IMR-90 (cell line): Measurements from ENCODE around the gene COL6A3. TPM values are rescaled to one million over a fixed set of nuclear protein-coding genes. Genes with fewer than 3 reads are reported as not detected.
A peak's percentile ranks its signal among the peaks of the same experiment; 100 is the strongest.

Source experiments
- ATAC-seq: fragments of 200-7000 bp; cut with Tn5 transposase; 2 replicates; pipeline ENCODE4 v1.9.1; 2020; ENCODE audit warnings: low read depth, mild to moderate bottlenecking, moderate library complexity
- BruUV-seq: library from RNA; stranded (reverse); fragments of 400-500 nt; replicated peaks from 2 replicates; lab custom pipeline; 2021; lab: Mats Ljungman, UMichigan
- CTCF ChIA-PET: fragments of 300-600 bp; formaldehyde crosslinking; extraction: SDS; loops from one replicate; lab custom pipeline; 2021; ENCODE audit warnings: antibody characterized with exemption; lab: Yijun Ruan, JAX
- POLR2A ChIA-PET: fragments of 300-600 bp; sonication (Branson Sonifier 250); formaldehyde crosslinking; loops from one replicate; lab custom pipeline; 2022; ENCODE audit warnings: antibody characterized with exemption; ENCODE audit not compliant: unreplicated experiment; lab: Charles Lee
- DNase-seq: peaks from one replicate; pipeline ENCODE4 v3.0.0; 2013
- H2AFZ ChIP-seq: replicated peaks from 2 replicates; pipeline ENCODE3; 2013; ENCODE audit warnings: low read length, mild to moderate bottlenecking; ENCODE audit not compliant: poor library complexity
- H2AK5ac ChIP-seq: 2 replicates; pipeline ENCODE4 v1.6.1; 2013; ENCODE audit warnings: low read depth, low read length, inconsistent platforms
- H2AK9ac ChIP-seq: replicated peaks from 2 replicates; pipeline ENCODE3; 2013; ENCODE audit warnings: mild to moderate bottlenecking, low read depth, low read length, moderate library complexity; ENCODE audit not compliant: poor library complexity
- H2BK120ac ChIP-seq: 2 replicates; pipeline ENCODE4 v1.6.1; 2013; ENCODE audit warnings: low read depth, low read length, inconsistent platforms
- H2BK15ac ChIP-seq: 3 replicates; pipeline ENCODE4 v1.6.1; 2013; ENCODE audit warnings: low read depth, low read length, inconsistent platforms
- H2BK20ac ChIP-seq: 2 replicates; pipeline ENCODE4 v1.6.1; 2013; ENCODE audit warnings: low read depth, mild to moderate bottlenecking, inconsistent platforms, low read length, moderate library complexity
- H2BK5ac ChIP-seq: 2 replicates; pipeline ENCODE4 v1.6.1; 2013; ENCODE audit warnings: mild to moderate bottlenecking, low read depth, low read length, inconsistent platforms; ENCODE audit not compliant: poor library complexity, severe bottlenecking
- H3K14ac ChIP-seq: replicated peaks from 2 replicates; pipeline ENCODE4 v1.6.1; 2013; ENCODE audit warnings: low read depth, low read length, inconsistent platforms
- H3K18ac ChIP-seq: 2 replicates; pipeline ENCODE4 v1.6.1; 2013; ENCODE audit warnings: low read depth, low read length, control low read depth
- H3K23ac ChIP-seq: 2 replicates; pipeline ENCODE4 v1.6.1; 2013; ENCODE audit warnings: low read depth, low read length, inconsistent platforms
- H3K27ac ChIP-seq: 2 replicates; pipeline ENCODE4 v1.5.1; 2013; ENCODE audit warnings: mild to moderate bottlenecking, control low read depth, low read length; ENCODE audit not compliant: insufficient read depth
- H3K27me3 ChIP-seq: 2 replicates; pipeline ENCODE4 v1.6.1; 2013; ENCODE audit warnings: low read length; ENCODE audit not compliant: control insufficient read depth, insufficient read depth
- H3K36me3 ChIP-seq: 2 replicates; pipeline ENCODE4 v1.6.1; 2013; ENCODE audit warnings: low read length, mixed read lengths; ENCODE audit not compliant: control insufficient read depth, insufficient read depth
- H3K4ac ChIP-seq: 2 replicates; pipeline ENCODE4 v1.6.1; 2013; ENCODE audit warnings: low read depth, low read length, inconsistent platforms
- H3K4me1 ChIP-seq: 2 replicates; pipeline ENCODE4 v1.6.1; 2013; ENCODE audit warnings: low read length, mixed read lengths; ENCODE audit not compliant: control insufficient read depth, insufficient read depth
- H3K4me2 ChIP-seq: 2 replicates; pipeline ENCODE4 v1.6.1; 2013; ENCODE audit warnings: low read depth, mild to moderate bottlenecking, control low read depth, low read length, moderate library complexity
- H3K4me3 ChIP-seq: 2 replicates; pipeline ENCODE4 v1.5.1; 2013; ENCODE audit warnings: low read depth, mild to moderate bottlenecking, control low read depth, low read length, moderate library complexity; ENCODE audit not compliant: insufficient read depth
- H3K56ac ChIP-seq: 2 replicates; pipeline ENCODE4 v1.6.1; 2013; ENCODE audit warnings: low read length, inconsistent platforms; ENCODE audit not compliant: insufficient read depth; ENCODE audit errors: extremely low read depth
- H3K79me1 ChIP-seq, 2 experiments: 2 replicates each; pipeline ENCODE4 v1.6.1; 2013; ENCODE audit warnings: low read length in 2 of 2, inconsistent platforms in 1 of 2, low read depth in 1 of 2
- H3K9ac ChIP-seq: 2 replicates; pipeline ENCODE4 v1.6.1; 2013; ENCODE audit warnings: low read depth, low read length, control low read depth
- H3K9me1 ChIP-seq: 2 replicates; pipeline ENCODE4 v1.6.1; 2013; ENCODE audit warnings: low read length, inconsistent platforms; ENCODE audit not compliant: insufficient read depth
- H3K9me3 ChIP-seq: 2 replicates; pipeline ENCODE4 v1.6.1; 2013; ENCODE audit warnings: low read length; ENCODE audit not compliant: control insufficient read depth, insufficient read depth
- H4K20me1 ChIP-seq: 2 replicates; pipeline ENCODE4 v1.6.1; 2013; ENCODE audit warnings: low read length, inconsistent platforms; ENCODE audit not compliant: insufficient read depth
- H4K5ac ChIP-seq: 2 replicates; pipeline ENCODE4 v1.6.1; 2013; ENCODE audit warnings: mild to moderate bottlenecking, low read depth, low read length, control low read depth
- H4K8ac ChIP-seq, 2 experiments: 2 replicates each; pipeline ENCODE4 v1.6.1; 2013; ENCODE audit warnings: low read depth in 2 of 2, low read length in 2 of 2, control low read depth in 1 of 2, inconsistent platforms in 1 of 2
- H4K91ac ChIP-seq: 2 replicates; pipeline ENCODE4 v1.6.1; 2013; ENCODE audit warnings: low read depth, low read length, inconsistent platforms; ENCODE audit not compliant: insufficient read depth
- CTCF ChIP-seq: conservative IDR thresholded peaks from 2 replicates; pipeline ENCODE4 v1.5.1; 2012; ENCODE audit warnings: mild to moderate bottlenecking, low read depth, low read length, improper control_type of control experiment
- WGBS, 2 experiments: methylation state at CpG; one replicate each; pipeline versions ENCODE4 v1.1.5 to v1.1.7; 2013; ENCODE audit warnings: missing lambda C conversion rate in 2 of 2; ENCODE audit not compliant: insufficient read length in 1 of 2; ENCODE audit errors: extremely low coverage in 2 of 2; 5-methylcytosine and 5-hydroxymethylcytosine counted together
- dilution Hi-C: fragments of 300-500 bp; cut with HindIII; formaldehyde crosslinking; loops from one replicate; pipeline ENCODE4 v1.14.3; 2018; ENCODE audit warnings: low sequenced_read_pairs; ENCODE audit not compliant: unreplicated experiment
- in situ Hi-C: fragments of 300-500 bp; cut with MboI; formaldehyde crosslinking; loops from 3 replicates; pipeline ENCODE4 v1.14.3; 2019; ENCODE audit warnings: low sequenced_read_pairs, inconsistent platforms, mixed read lengths
- intact Hi-C: fragments of 100-400 bp; cut with micrococcal nuclease; formaldehyde crosslinking; loops from 2 replicates; pipeline ENCODE4 v1.10.0; 2022
- polyA plus RNA-seq, 3 experiments: library from polyadenylated mRNA; depleted of rRNA; stranded (reverse); fragments of >200 nt; gene quantifications; 2 replicates each; pipeline ENCODE4 v1.2.3, GENCODE V29; 2012; ENCODE audit warnings: low replicate concordance in 1 of 3
- total RNA-seq: library from RNA; depleted of rRNA; stranded (reverse); fragments of >200 nt; gene quantifications from 2 replicates; pipeline ENCODE4 v1.2.3, GENCODE V29; 2012

The COL6A3 gene
- total and polyA plus RNA-seq, 2 of the 4 experiments (the other 2 are of a cell fraction), result 964 to 1,855 TPM

GRCh38 chr2:237361194-237362004, 52.6 kb downstream of the COL6A3 start:
- Histone ChIP-seq H2BK20ac (no peak overlapping the region), H3K56ac (no peak overlapping the region), H2BK120ac (peak overlapping the region; percentile 38; the same call in 1 of the 2 replicates), H4K20me1 (peaks cover 56% of the 10 kb centered on the region), H2AK5ac (no peak overlapping the region), H3K23ac (peak overlapping the region; percentile 13; the same call in 1 of the 2 replicates), H2BK15ac (0 out of 3 replicates have a peak overlapping the region, but pooled peaks have one; percentile 23), H3K36me3 (peaks cover 90% of the 10 kb centered on the region), H2AFZ (no peak overlapping the region), H3K79me1 (peaks cover 77 to 89% of the 10 kb centered on the region in 2 experiments), H3K4me1 (peaks cover 35% of the 10 kb centered on the region), H3K9me3 (no peaks in the 10 kb centered on the region), H3K18ac (peak overlapping the region; percentile 43; the same call in 1 of the 2 replicates), H2BK5ac (peak overlapping the region; percentile 51), H4K8ac (peak overlapping the region; percentile 65 to 78; a peak in 3 of 4 replicates), H3K4me2 (no peak overlapping the region), H3K9me1 (peaks cover 32% of the 10 kb centered on the region), H3K4me3 (no peak overlapping the region), H4K5ac (peak overlapping the region; percentile 37; the same call in 1 of the 2 replicates), H4K91ac (peak overlapping the region; percentile 3), H3K4ac (peak overlapping the region; percentile 53; the same call in 1 of the 2 replicates), H3K27ac (peak overlapping the region; percentile 80), H3K14ac (peak overlapping the region; percentile 45), H2AK9ac (peak overlapping the region; percentile 31), H3K27me3 (no peaks in the 10 kb centered on the region), H3K9ac (peak overlapping the region; percentile 56)
- intact Hi-C loops (no loop called here), dilution Hi-C loops (no loop called here), in situ Hi-C loops (no loop called here)
- no peak for TF ChIP-seq CTCF
- no TSS peak for BruUV-seq
- WGBS, 2 experiments, result 84% methylated on average over 11 of the region's 22 CpGs; no CpG with 5 or more reads in 1 of the 2 experiments
- peak; percentile 34 for ATAC-seq
- peak; percentile 71 for DNase-seq
- ChIA-PET CTCF (interaction anchor here (1.3 kb wide), 1 partner anchor 90 kb away, joined by 3 read pairs; no protein-coding TSS in a partner anchor), POLR2A (no interaction called here)
